COR-L47 (cell line): Measurements from ENCODE around the gene NRG3.
"Not testable (repeated sequence)": the region's sequence is repeated elsewhere in the genome, so short reads cannot be mapped to it uniquely, and the experiment has no call there.

Experiments
- DNase-seq: peaks from one replicate; lab custom pipeline; 2025; lab: John Stamatoyannopoulos, UW

Gene NRG3

GRCh38 chr10:82278401-82279182 lies 403.6 kb downstream of the NRG3 start:
- no peak for DNase-seq

- DNase-seq: no peak
Measured at GRCh38 chr10:82282782-82283456, 407.9 kb downstream of the NRG3 start.

GRCh38 chr10:82284180-82284579 lies 409.2 kb downstream of the NRG3 start:
- DNase-seq: no peak

- no peak for DNase-seq
Measured at GRCh38 chr10:82288461-82288881, 413.5 kb downstream of the NRG3 start.

- no peak for DNase-seq
Measured at GRCh38 chr10:82289945-82290344, 415.0 kb downstream of the NRG3 start.

- DNase-seq: no peak
Measured at GRCh38 chr10:82294874-82295378, 419.9 kb downstream of the NRG3 start.

- no peak for DNase-seq
Measured at GRCh38 chr10:82308641-82309040, 433.6 kb downstream of the NRG3 start.

- no peak for DNase-seq
Measured at GRCh38 chr10:82310839-82311238, 435.8 kb downstream of the NRG3 start.

- no peak for DNase-seq
Measured at GRCh38 chr10:82313401-82313800, 438.4 kb downstream of the NRG3 start.

- DNase-seq: no peak
Measured at GRCh38 chr10:82318534-82318933, 443.5 kb downstream of the NRG3 start.

GRCh38 chr10:82319074-82319473 lies 444.1 kb downstream of the NRG3 start:
- no peak for DNase-seq

GRCh38 chr10:82319562-82319961 lies 444.6 kb downstream of the NRG3 start:
- no peak for DNase-seq

GRCh38 chr10:82321724-82322123 lies 446.7 kb downstream of the NRG3 start:
- DNase-seq: no peak

- no peak for DNase-seq
Measured at GRCh38 chr10:82331716-82332115, 456.7 kb downstream of the NRG3 start.

- no peak for DNase-seq
Measured at GRCh38 chr10:82335831-82336230, 460.8 kb downstream of the NRG3 start.

GRCh38 chr10:82340166-82340565 lies 465.2 kb downstream of the NRG3 start:
- DNase-seq: no peak

GRCh38 chr10:82349590-82349989 lies 474.6 kb downstream of the NRG3 start:
- DNase-seq: not testable (repeated sequence)

GRCh38 chr10:82353381-82353780 lies 478.4 kb downstream of the NRG3 start:
- no peak for DNase-seq

GRCh38 chr10:82358486-82359099 lies 483.6 kb downstream of the NRG3 start:
- DNase-seq: no peak

GRCh38 chr10:82361256-82361655 lies 486.3 kb downstream of the NRG3 start:
- DNase-seq: no peak

GRCh38 chr10:82377608-82378007 lies 502.6 kb downstream of the NRG3 start:
- DNase-seq: no peak

GRCh38 chr10:82378146-82378545 lies 503.2 kb downstream of the NRG3 start:
- no peak for DNase-seq

GRCh38 chr10:82383350-82383749 lies 508.4 kb downstream of the NRG3 start:
- DNase-seq: no peak
